IMR-90 (cell line): ENCODE results near the gene HENMT1. TPM values are rescaled to one million over a fixed set of nuclear protein-coding genes. Genes with fewer than 3 reads are reported as not detected.

Experiments
- ATAC-seq: fragments of 200-7000 bp; cut with Tn5 transposase; 2 replicates; pipeline ENCODE4 v1.9.1; 2020; ENCODE audit warnings: low read depth, mild to moderate bottlenecking, moderate library complexity
- BruUV-seq: library from RNA; stranded (reverse); fragments of 400-500 nt; replicated peaks from 2 replicates; lab custom pipeline; 2021; lab: Mats Ljungman, UMichigan
- CTCF ChIA-PET: fragments of 300-600 bp; formaldehyde crosslinking; extraction: SDS; loops from one replicate; lab custom pipeline; 2021; ENCODE audit warnings: antibody characterized with exemption; lab: Yijun Ruan, JAX
- POLR2A ChIA-PET: fragments of 300-600 bp; sonication (Branson Sonifier 250); formaldehyde crosslinking; loops from one replicate; lab custom pipeline; 2022; ENCODE audit warnings: antibody characterized with exemption; ENCODE audit not compliant: unreplicated experiment; lab: Charles Lee
- DNase-seq: peaks from one replicate; pipeline ENCODE4 v3.0.0; 2013
- H2AFZ ChIP-seq: replicated peaks from 2 replicates; pipeline ENCODE3; 2013; ENCODE audit warnings: low read length, mild to moderate bottlenecking; ENCODE audit not compliant: poor library complexity
- H2AK5ac ChIP-seq: 2 replicates; pipeline ENCODE4 v1.6.1; 2013; ENCODE audit warnings: low read depth, low read length, inconsistent platforms
- H2AK9ac ChIP-seq: replicated peaks from 2 replicates; pipeline ENCODE3; 2013; ENCODE audit warnings: mild to moderate bottlenecking, low read depth, low read length, moderate library complexity; ENCODE audit not compliant: poor library complexity
- H2BK120ac ChIP-seq: 2 replicates; pipeline ENCODE4 v1.6.1; 2013; ENCODE audit warnings: low read depth, low read length, inconsistent platforms
- H2BK15ac ChIP-seq: 3 replicates; pipeline ENCODE4 v1.6.1; 2013; ENCODE audit warnings: low read depth, low read length, inconsistent platforms
- H2BK20ac ChIP-seq: 2 replicates; pipeline ENCODE4 v1.6.1; 2013; ENCODE audit warnings: low read depth, mild to moderate bottlenecking, inconsistent platforms, low read length, moderate library complexity
- H2BK5ac ChIP-seq: 2 replicates; pipeline ENCODE4 v1.6.1; 2013; ENCODE audit warnings: mild to moderate bottlenecking, low read depth, low read length, inconsistent platforms; ENCODE audit not compliant: poor library complexity, severe bottlenecking
- H3K14ac ChIP-seq: replicated peaks from 2 replicates; pipeline ENCODE4 v1.6.1; 2013; ENCODE audit warnings: low read depth, low read length, inconsistent platforms
- H3K18ac ChIP-seq: 2 replicates; pipeline ENCODE4 v1.6.1; 2013; ENCODE audit warnings: low read depth, low read length, control low read depth
- H3K23ac ChIP-seq: 2 replicates; pipeline ENCODE4 v1.6.1; 2013; ENCODE audit warnings: low read depth, low read length, inconsistent platforms
- H3K27ac ChIP-seq: 2 replicates; pipeline ENCODE4 v1.5.1; 2013; ENCODE audit warnings: mild to moderate bottlenecking, control low read depth, low read length; ENCODE audit not compliant: insufficient read depth
- H3K27me3 ChIP-seq: 2 replicates; pipeline ENCODE4 v1.6.1; 2013; ENCODE audit warnings: low read length; ENCODE audit not compliant: control insufficient read depth, insufficient read depth
- H3K36me3 ChIP-seq: 2 replicates; pipeline ENCODE4 v1.6.1; 2013; ENCODE audit warnings: low read length, mixed read lengths; ENCODE audit not compliant: control insufficient read depth, insufficient read depth
- H3K4ac ChIP-seq: 2 replicates; pipeline ENCODE4 v1.6.1; 2013; ENCODE audit warnings: low read depth, low read length, inconsistent platforms
- H3K4me1 ChIP-seq: 2 replicates; pipeline ENCODE4 v1.6.1; 2013; ENCODE audit warnings: low read length, mixed read lengths; ENCODE audit not compliant: control insufficient read depth, insufficient read depth
- H3K4me2 ChIP-seq: 2 replicates; pipeline ENCODE4 v1.6.1; 2013; ENCODE audit warnings: low read depth, mild to moderate bottlenecking, control low read depth, low read length, moderate library complexity
- H3K4me3 ChIP-seq: 2 replicates; pipeline ENCODE4 v1.5.1; 2013; ENCODE audit warnings: low read depth, mild to moderate bottlenecking, control low read depth, low read length, moderate library complexity; ENCODE audit not compliant: insufficient read depth
- H3K56ac ChIP-seq: 2 replicates; pipeline ENCODE4 v1.6.1; 2013; ENCODE audit warnings: low read length, inconsistent platforms; ENCODE audit not compliant: insufficient read depth; ENCODE audit errors: extremely low read depth
- H3K79me1 ChIP-seq, 2 experiments: 2 replicates each; pipeline ENCODE4 v1.6.1; 2013; ENCODE audit warnings: low read length in 2 of 2, inconsistent platforms in 1 of 2, low read depth in 1 of 2
- H3K9ac ChIP-seq: 2 replicates; pipeline ENCODE4 v1.6.1; 2013; ENCODE audit warnings: low read depth, low read length, control low read depth
- H3K9me1 ChIP-seq: 2 replicates; pipeline ENCODE4 v1.6.1; 2013; ENCODE audit warnings: low read length, inconsistent platforms; ENCODE audit not compliant: insufficient read depth
- H3K9me3 ChIP-seq: 2 replicates; pipeline ENCODE4 v1.6.1; 2013; ENCODE audit warnings: low read length; ENCODE audit not compliant: control insufficient read depth, insufficient read depth
- H4K20me1 ChIP-seq: 2 replicates; pipeline ENCODE4 v1.6.1; 2013; ENCODE audit warnings: low read length, inconsistent platforms; ENCODE audit not compliant: insufficient read depth
- H4K5ac ChIP-seq: 2 replicates; pipeline ENCODE4 v1.6.1; 2013; ENCODE audit warnings: mild to moderate bottlenecking, low read depth, low read length, control low read depth
- H4K8ac ChIP-seq, 2 experiments: 2 replicates each; pipeline ENCODE4 v1.6.1; 2013; ENCODE audit warnings: low read depth in 2 of 2, low read length in 2 of 2, control low read depth in 1 of 2, inconsistent platforms in 1 of 2
- H4K91ac ChIP-seq: 2 replicates; pipeline ENCODE4 v1.6.1; 2013; ENCODE audit warnings: low read depth, low read length, inconsistent platforms; ENCODE audit not compliant: insufficient read depth
- BHLHE40 ChIP-seq: fragments of 150-350 bp; IDR thresholded peaks from 2 replicates; pipeline ENCODE4 v1.6.1; 2016; ENCODE audit warnings: mild to moderate bottlenecking, low read depth, low read length
- CEBPB ChIP-seq: IDR thresholded peaks from 2 replicates; pipeline ENCODE4 v1.6.1; 2012; ENCODE audit warnings: low read depth, low read length, improper control_type of control experiment
- CHD1 ChIP-seq: IDR thresholded peaks from 2 replicates; pipeline ENCODE4 v1.6.1; 2012; ENCODE audit warnings: low read depth, low read length, improper control_type of control experiment
- CTCF ChIP-seq: conservative IDR thresholded peaks from 2 replicates; pipeline ENCODE4 v1.5.1; 2012; ENCODE audit warnings: mild to moderate bottlenecking, low read depth, low read length, improper control_type of control experiment
- ELK1 ChIP-seq: fragments of 150-350 bp; IDR thresholded peaks from 2 replicates; pipeline ENCODE4 v1.6.1; 2016; ENCODE audit warnings: low read depth, mild to moderate bottlenecking, low read length, moderate library complexity, borderline replicate concordance
- FOS ChIP-seq: fragments of 150-350 bp; IDR thresholded peaks from 2 replicates; pipeline ENCODE4 v1.6.1; 2016; ENCODE audit warnings: low read depth, low read length
- MAFK ChIP-seq: IDR thresholded peaks from 2 replicates; pipeline ENCODE4 v1.6.1; 2012; ENCODE audit warnings: low read depth, low read length, improper control_type of control experiment
- MAZ ChIP-seq: IDR thresholded peaks from 2 replicates; pipeline ENCODE4 v1.6.1; 2012; ENCODE audit warnings: low read depth, mild to moderate bottlenecking, low read length, improper control_type of control experiment, moderate library complexity, borderline replicate concordance
- MXI1 ChIP-seq: IDR thresholded peaks from 2 replicates; pipeline ENCODE4 v1.6.1; 2012; ENCODE audit warnings: low read depth, mild to moderate bottlenecking, low read length, moderate library complexity, borderline replicate concordance
- NFE2L2 ChIP-seq: fragments of 150-350 bp; IDR thresholded peaks from 2 replicates; pipeline ENCODE4 v1.6.1; 2016; ENCODE audit warnings: low read depth, mild to moderate bottlenecking, low read length
- POLR2A ChIP-seq: IDR thresholded peaks from 2 replicates; pipeline ENCODE4 v1.6.1; 2012; ENCODE audit warnings: mild to moderate bottlenecking, low read depth, low read length
- RAD21 ChIP-seq: IDR thresholded peaks from 2 replicates; pipeline ENCODE4 v1.6.1; 2012; ENCODE audit warnings: low read length, improper control_type of control experiment
- RCOR1 ChIP-seq: IDR thresholded peaks from 2 replicates; pipeline ENCODE4 v1.6.1; 2012; ENCODE audit warnings: mild to moderate bottlenecking, low read length, improper control_type of control experiment; ENCODE audit not compliant: insufficient replicate concordance
- RFX5 ChIP-seq: IDR thresholded peaks from 2 replicates; pipeline ENCODE4 v1.8.0; 2012; ENCODE audit warnings: low read depth, mild to moderate bottlenecking, low read length, moderate library complexity
- SMC3 ChIP-seq: fragments of 150-350 bp; IDR thresholded peaks from 2 replicates; pipeline ENCODE4 v1.6.1; 2016; ENCODE audit warnings: low read depth, mild to moderate bottlenecking, antibody characterized with exemption, low read length, moderate library complexity
- USF2 ChIP-seq: fragments of 150-350 bp; IDR thresholded peaks from 2 replicates; pipeline ENCODE4 v1.6.1; 2017; ENCODE audit warnings: mild to moderate bottlenecking, antibody characterized with exemption, low read length, low read depth
- dilution Hi-C: fragments of 300-500 bp; cut with HindIII; formaldehyde crosslinking; loops from one replicate; pipeline ENCODE4 v1.14.3; 2018; ENCODE audit warnings: low sequenced_read_pairs; ENCODE audit not compliant: unreplicated experiment
- in situ Hi-C: fragments of 300-500 bp; cut with MboI; formaldehyde crosslinking; loops from 3 replicates; pipeline ENCODE4 v1.14.3; 2019; ENCODE audit warnings: low sequenced_read_pairs, inconsistent platforms, mixed read lengths
- intact Hi-C: fragments of 100-400 bp; cut with micrococcal nuclease; formaldehyde crosslinking; loops from 2 replicates; pipeline ENCODE4 v1.10.0; 2022
- polyA plus RNA-seq, 3 experiments: library from polyadenylated mRNA; depleted of rRNA; stranded (reverse); fragments of >200 nt; gene quantifications; 2 replicates each; pipeline ENCODE4 v1.2.3, GENCODE V29; 2012; ENCODE audit warnings: low replicate concordance in 1 of 3
- total RNA-seq: library from RNA; depleted of rRNA; stranded (reverse); fragments of >200 nt; gene quantifications from 2 replicates; pipeline ENCODE4 v1.2.3, GENCODE V29; 2012

Gene HENMT1
- total and polyA plus RNA-seq, 2 of the 4 experiments (the other 2 are of a cell fraction): 0.54 to 0.67 TPM

GRCh38 chr1:108605633-108606032 lies 55.3 kb downstream of the HENMT1 start:
- H2BK5ac ChIP-seq: no peak overlapping the region
- H3K4ac ChIP-seq: no peak overlapping the region
- no TSS peak for BruUV-seq
- ATAC-seq: no peak
- no peak overlapping the region for H4K8ac ChIP-seq
- H3K14ac ChIP-seq: no peak overlapping the region
- H2BK15ac ChIP-seq: no peak overlapping the region
- peaks cover 2% of the 10 kb centered on the region; the same call in 1 of the 2 replicates for H3K9me1 ChIP-seq
- H4K5ac ChIP-seq: no peak overlapping the region
- H3K27ac ChIP-seq: no peak overlapping the region
- H2AK5ac ChIP-seq: no peak overlapping the region
- H3K23ac ChIP-seq: no peak overlapping the region
- no peak overlapping the region for H3K4me2 ChIP-seq
- no peak overlapping the region for H3K18ac ChIP-seq
- H4K20me1 ChIP-seq: no peaks in the 10 kb centered on the region
- POLR2A ChIA-PET: no interaction called here
- intact Hi-C loops: no loop called here
- H3K4me3 ChIP-seq: no peak overlapping the region
- no peak overlapping the region for H3K56ac ChIP-seq
- no peak overlapping the region for H3K9ac ChIP-seq
- TF ChIP-seq MAZ (no peak), BHLHE40 (no peak), POLR2A (no peak), USF2 (no peak), FOS (no peak), RCOR1 (no peak), MAFK (no peak), ELK1 (no peak), NFE2L2 (no peak), RFX5 (no peak), SMC3 (no peak), RAD21 (no peak), MXI1 (no peak), CHD1 (no peak), CEBPB (no peak), CTCF (no peak)
- no peaks in the 10 kb centered on the region for H3K9me3 ChIP-seq
- H2BK20ac ChIP-seq: no peak overlapping the region
- H3K36me3 ChIP-seq: no peaks in the 10 kb centered on the region
- in situ Hi-C loops: no loop called here
- H2AFZ ChIP-seq: no peak overlapping the region
- dilution Hi-C loops: no loop called here
- no peaks in the 10 kb centered on the region for H3K79me1 ChIP-seq
- CTCF ChIA-PET: interaction anchor here (0.5 to 0.6 kb wide), 2 partner anchors 15 to 240 kb away, joined by 3 read pairs; no protein-coding TSS in a partner anchor
- no peak for DNase-seq
- H4K91ac ChIP-seq: no peak overlapping the region
- no peaks in the 10 kb centered on the region for H3K27me3 ChIP-seq
- H3K4me1 ChIP-seq: no peaks in the 10 kb centered on the region
- H2AK9ac ChIP-seq: no peak overlapping the region
- no peak overlapping the region for H2BK120ac ChIP-seq
